Measurements from ENCODE around the gene OR2L2.
"Not testable (repeated sequence)": the region's sequence is repeated elsewhere in the genome, so short reads cannot be mapped to it uniquely, and the experiment has no call there.

- not testable (repeated sequence) for TF ChIP-seq CTCF, POLR2A, EP300 (IDR thresholded peaks at IDR 0.05)
Measured at GRCh38 chr1:248083864-248084263, 54.0 kb downstream of the OR2L2 start.
